Thyroid gland (tissue), 4 donors: Measurements from ENCODE around the gene CTIF. TPM values are rescaled to one million over a fixed set of nuclear protein-coding genes. Genes with fewer than 3 reads are reported as not detected.

Experiments used
- DNase-seq, 2 donors: peaks; one replicate each; pipeline ENCODE4 v3.0.0-alpha.2; 2019
- H3K27ac ChIP-seq, 3 donors: fragments of 200-600 bp; sonication (generic); 1 replicate in 2 of 3; 2 replicates in 1 of 3; pipeline ENCODE4 v1.5.1; 2016 to 2019; ENCODE audit warnings: mild to moderate bottlenecking in 1 of 3, moderate library complexity in 1 of 3
- H3K27me3 ChIP-seq: fragments of 200-600 bp; sonication (generic); one replicate; pipeline ENCODE4 v1.5.1; 2019
- H3K36me3 ChIP-seq, 2 donors: fragments of 200-600 bp; sonication (generic); one replicate each; pipeline ENCODE4 v1.5.1; 2016 to 2019
- H3K4me1 ChIP-seq, 2 donors: fragments of 200-600 bp; sonication (generic); one replicate each; pipeline ENCODE4 v1.5.1; 2017 to 2019
- H3K4me3 ChIP-seq, 3 donors: fragments of 200-600 bp; sonication (generic); replicated peaks in 1 of 3; 1 replicate in 2 of 3; 2 replicates in 1 of 3; pipeline ENCODE4 v1.5.1; 2016; ENCODE audit warnings: mild to moderate bottlenecking in 1 of 3
- H3K9me3 ChIP-seq: fragments of 200-600 bp; sonication (generic); one replicate; pipeline ENCODE4 v1.5.1; 2017
- CTCF ChIP-seq, 6 experiments: fragments of 200-600 bp in 3 of 6; fragments of 450-650 bp in 3 of 6; sonication (generic) in 3 of 6; IDR thresholded peaks; one replicate each; pipeline ENCODE4 v1.5.1; 2016 to 2019; ENCODE audit warnings: antibody characterized with exemption in 6 of 6, mild to moderate bottlenecking in 2 of 6, inconsistent platforms in 1 of 6, moderate library complexity in 1 of 6
- POLR2A ChIP-seq, 2 donors: fragments of 450-650 bp; IDR thresholded peaks; one replicate each; pipeline ENCODE4 v1.6.1; 2017; ENCODE audit warnings: antibody characterized with exemption in 2 of 2, mild to moderate bottlenecking in 2 of 2, moderate library complexity in 1 of 2
- WGBS, 2 donors: methylation state at CpG; one replicate each; pipeline ENCODE4 v1.1.5; 2017; 5-methylcytosine and 5-hydroxymethylcytosine counted together
- intact Hi-C: fragments of 100-400 bp; cut with DNase I; formaldehyde crosslinking; loops from one replicate; pipeline ENCODE4 v1.15.1; 2023
- total RNA-seq, 4 donors: library from RNA; depleted of rRNA; stranded (reverse); fragments of >200 nt; gene quantifications; one replicate each; pipeline ENCODE4 v1.2.3, GENCODE V29; 2016

The CTIF gene
- total RNA-seq, 4 donors from 2014 or later = 18.7 to 29.8 (median 23.6) TPM

GRCh38 chr18:48583573-48583972, 44.7 kb downstream of the CTIF start:
- Histone ChIP-seq H3K4me3 (no peak overlapping the region), H3K9me3 (no peaks in the 10 kb centered on the region), H3K27me3 (no peaks in the 10 kb centered on the region), H3K36me3 (no peaks in the 10 kb centered on the region), H3K27ac (no peak overlapping the region), H3K4me1 (no peaks in the 10 kb centered on the region)
- 83 to 85% methylated on average over 5 of the region's 5 CpGs for WGBS, 2 donors
- no peak for TF ChIP-seq CTCF (IDR thresholded peaks at IDR 0.05)
- TF ChIP-seq POLR2A (IDR thresholded peaks at IDR 0.05) = no peak
- DNase-seq = no peak
- intact Hi-C loops = no loop called here

GRCh38 chr18:48589797-48590519, 51.1 kb downstream of the CTIF start:
- intact Hi-C loops = no loop called here
- 59 to 72% methylated on average over 9 to 15 of the region's 15 CpGs for WGBS, 2 donors
- Histone ChIP-seq H3K27ac (peak overlapping the region; percentile 22 to 61 (median 32)), H3K4me3 (no peak overlapping the region), H3K36me3 (no peaks in the 10 kb centered on the region), H3K4me1 (peaks cover 11 to 22% of the 10 kb centered on the region in 2 donors), H3K9me3 (no peaks in the 10 kb centered on the region), H3K27me3 (no peaks in the 10 kb centered on the region)
- peak; percentile 52 to 71 for DNase-seq
- TF ChIP-seq POLR2A (IDR thresholded peaks at IDR 0.05) (no peak), CTCF (IDR thresholded peaks at IDR 0.05) (no peak)

GRCh38 chr18:48590678-48591077, 51.8 kb downstream of the CTIF start:
- no peaks in the 10 kb centered on the region for H3K27me3 ChIP-seq
- H3K4me3 ChIP-seq = no peak overlapping the region
- TF ChIP-seq POLR2A (IDR thresholded peaks at IDR 0.05) (no peak), CTCF (IDR thresholded peaks at IDR 0.05) (no peak)
- DNase-seq = no peak
- intact Hi-C loops = no loop called here
- H3K4me1 ChIP-seq = peaks cover 11 to 22% of the 10 kb centered on the region in 2 donors
- H3K27ac ChIP-seq = no peak overlapping the region
- no peaks in the 10 kb centered on the region for H3K9me3 ChIP-seq
- no peaks in the 10 kb centered on the region for H3K36me3 ChIP-seq
- 90 to 93% methylated on average over 5 of the region's 5 CpGs for WGBS, 2 donors

GRCh38 chr18:48592540-48593171, 53.8 kb downstream of the CTIF start:
- Histone ChIP-seq H3K9me3 (no peaks in the 10 kb centered on the region), H3K27me3 (no peaks in the 10 kb centered on the region), H3K36me3 (no peaks in the 10 kb centered on the region), H3K4me3 (no peak overlapping the region), H3K4me1 (peaks cover 11 to 22% of the 10 kb centered on the region in 2 donors), H3K27ac (no peak overlapping the region)
- 87 to 90% methylated on average over 17 of the region's 17 CpGs for WGBS, 2 donors
- no peak for DNase-seq
- intact Hi-C loops = no loop called here
- TF ChIP-seq CTCF (IDR thresholded peaks at IDR 0.05) (no peak), POLR2A (IDR thresholded peaks at IDR 0.05) (no peak)

- no peak overlapping the region for H3K27ac ChIP-seq
- H3K27me3 ChIP-seq = no peaks in the 10 kb centered on the region
- no peaks in the 10 kb centered on the region for H3K36me3 ChIP-seq
- 94 to 96% methylated on average over 12 to 13 of the region's 13 CpGs for WGBS, 2 donors
- no peak for DNase-seq
- no peak overlapping the region for H3K4me3 ChIP-seq
- intact Hi-C loops = no loop called here
- H3K9me3 ChIP-seq = no peaks in the 10 kb centered on the region
- TF ChIP-seq POLR2A (IDR thresholded peaks at IDR 0.05) = no peak
- TF ChIP-seq CTCF (IDR thresholded peaks at IDR 0.05) = no peak
- peaks cover 9 to 18% of the 10 kb centered on the region in 2 donors for H3K4me1 ChIP-seq
Observed at GRCh38 chr18:48594471-48595094, 55.8 kb downstream of the CTIF start.
